K562 (cell line): ENCODE measurements around the gene TTC8.

ENCODE experiments used
- CTCF ChIP-seq, 3 experiments: IDR thresholded peaks in 2 of 3; conservative IDR thresholded peaks in 1 of 3; 2 replicates each; pipeline ENCODE4 v1.5.1; 2011 to 2012; ENCODE audit warnings: low read length in 3 of 3, mild to moderate bottlenecking in 3 of 3, control low read depth in 2 of 3, improper control_type of control experiment in 1 of 3, inconsistent platforms in 1 of 3, low read depth in 1 of 3, mixed read lengths in 1 of 3, moderate library complexity in 1 of 3; ENCODE audit not compliant: insufficient read depth in 2 of 3
- MCM7 ChIP-seq, 2 experiments: fragments of 450-650 bp; IDR thresholded peaks; 2 replicates each; pipeline ENCODE4 v1.6.1; 2016 to 2018
- NR2F6 ChIP-seq: fragments of 450-650 bp; formaldehyde crosslinking; IDR thresholded peaks from 2 replicates; pipeline ENCODE4 v1.4.0; 2020; ENCODE audit warnings: mild to moderate bottlenecking
- PATZ1 ChIP-seq: fragments of 250-450 bp; sonication (Bioruptor Pico); IDR thresholded peaks from 2 replicates; pipeline ENCODE4 v1.5.0; 2020; ENCODE audit warnings: mild to moderate bottlenecking, borderline replicate concordance
- POLR2A ChIP-seq: fragments of 450-650 bp; conservative IDR thresholded peaks from 2 replicates; pipeline ENCODE4 v1.6.1; 2016
- POLR2AphosphoS5 ChIP-seq: IDR thresholded peaks from 2 replicates; pipeline ENCODE4 v1.6.1; 2011; ENCODE audit warnings: mild to moderate bottlenecking, low read depth, low read length, moderate library complexity; ENCODE audit not compliant: control insufficient read depth, insufficient read depth
- PRPF4 ChIP-seq: fragments of 200-400 bp; formaldehyde crosslinking; IDR thresholded peaks from one replicate; pipeline ENCODE4 v1.6.1; 2017; ENCODE audit warnings: low read length, low read depth, mild to moderate bottlenecking; ENCODE audit not compliant: insufficient read depth, poor library complexity, severe bottlenecking
- RNF219 ChIP-seq: fragments of 250-450 bp; sonication (Bioruptor Pico); IDR thresholded peaks from 2 replicates; pipeline ENCODE4 v1.5.0; 2022; ENCODE audit warnings: mild to moderate bottlenecking
- SMARCE1 ChIP-seq: fragments of 450-650 bp; IDR thresholded peaks from 2 replicates; pipeline ENCODE4 v1.7.1; 2016; ENCODE audit warnings: mild to moderate bottlenecking
- ZNF184 ChIP-seq: sonication (generic); formaldehyde crosslinking; IDR thresholded peaks from 2 replicates; pipeline ENCODE4 v1.5.0; 2020; ENCODE audit warnings: missing genetic modification reagents
- ZNF274 ChIP-seq: IDR thresholded peaks from 2 replicates; pipeline ENCODE4 v1.6.1; 2011; ENCODE audit warnings: low read depth, mild to moderate bottlenecking, low read length, moderate library complexity, borderline replicate concordance
- ZNF318 ChIP-seq, 2 experiments: fragments of 450-650 bp; IDR thresholded peaks; 2 replicates each; pipeline ENCODE4 v1.6.1; 2016; ENCODE audit warnings: mild to moderate bottlenecking in 2 of 2, borderline replicate concordance in 1 of 2, low read depth in 1 of 2, moderate library complexity in 1 of 2

- TF ChIP-seq NR2F6 (CRISPR knock-in tag) (no peak), MCM7 (IDR thresholded peaks at IDR 0.05) (no peak), SMARCE1 (no peak), ZNF184 (CRISPR knock-in tag) (no peak), PATZ1 (no peak), POLR2A (peak; percentile 81), CTCF (IDR thresholded peaks at IDR 0.05 in 2 of 3, conservative IDR thresholded peaks at IDR 0.05 in 1 of 3; ENCODE audit: insufficient read depth in 2 of 3, low read depth in 1 of 3, low read length in 3 of 3) (no peak), RNF219 (CRISPR knock-in tag) (no peak), ZNF318 (IDR thresholded peaks at IDR 0.05; ENCODE audit: borderline replicate concordance in 1 of 2, low read depth in 1 of 2) (no peak), ZNF274 (no peak), POLR2AphosphoS5 (peak; percentile 65; the same call in 1 of the 2 replicates), PRPF4 (no peak)
These were observed at the start of gene TTC8 for GRCh38 chr14:88824314-88825077.
